Fibroblast of pulmonary artery (primary cell): ENCODE data around the gene AGAP1.
A peak's percentile ranks its signal among the peaks of the same experiment; 100 is the strongest.

Source experiments
- DNase-seq: peaks from one replicate; pipeline ENCODE4 v3.0.0-alpha.2; 2010; ENCODE audit warnings: low read depth
- H3K4me3 ChIP-seq: replicated peaks from 2 replicates; pipeline ENCODE4 v1.5.1; 2011; ENCODE audit warnings: low read depth, mild to moderate bottlenecking, control low read depth, low read length, moderate library complexity
- TF ChIP-seq, protein P1 (sequence below): IDR thresholded peaks from 2 replicates; pipeline ENCODE4 v1.5.1; 2011; ENCODE audit warnings: mild to moderate bottlenecking, control low read depth, low read length, inconsistent platforms; ENCODE audit errors: missing control alignments

Gene AGAP1

DNA sequence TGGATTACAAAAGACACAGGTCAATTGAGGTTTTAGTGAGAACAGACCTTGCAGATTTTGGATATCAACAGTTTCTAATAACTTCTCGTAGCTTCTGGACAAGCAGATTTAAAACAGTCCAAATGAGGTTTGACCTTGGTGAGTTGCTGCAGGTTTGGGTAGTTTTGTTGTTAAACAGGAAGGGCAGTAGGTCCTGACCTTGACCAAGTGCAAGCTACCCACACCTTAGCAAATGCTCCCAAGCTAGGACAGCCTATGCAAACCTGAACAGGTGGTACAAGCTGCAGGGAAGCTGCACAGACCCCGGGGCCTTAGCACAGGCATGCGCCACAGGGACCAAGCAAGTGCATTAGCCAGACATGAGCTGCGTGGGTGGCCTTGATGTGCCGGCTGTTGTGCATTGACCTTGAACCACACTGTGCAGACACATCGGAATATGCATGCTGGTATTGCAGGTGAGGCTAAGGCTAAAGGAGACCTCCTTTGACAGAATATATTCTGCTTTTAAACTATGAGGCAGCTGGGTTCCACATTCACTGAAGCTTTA lies 40.2 kb upstream of the AGAP1 start:
- no peak overlapping the region for H3K4me3 ChIP-seq
- no peak for DNase-seq
- TF ChIP-seq, protein P1, sequence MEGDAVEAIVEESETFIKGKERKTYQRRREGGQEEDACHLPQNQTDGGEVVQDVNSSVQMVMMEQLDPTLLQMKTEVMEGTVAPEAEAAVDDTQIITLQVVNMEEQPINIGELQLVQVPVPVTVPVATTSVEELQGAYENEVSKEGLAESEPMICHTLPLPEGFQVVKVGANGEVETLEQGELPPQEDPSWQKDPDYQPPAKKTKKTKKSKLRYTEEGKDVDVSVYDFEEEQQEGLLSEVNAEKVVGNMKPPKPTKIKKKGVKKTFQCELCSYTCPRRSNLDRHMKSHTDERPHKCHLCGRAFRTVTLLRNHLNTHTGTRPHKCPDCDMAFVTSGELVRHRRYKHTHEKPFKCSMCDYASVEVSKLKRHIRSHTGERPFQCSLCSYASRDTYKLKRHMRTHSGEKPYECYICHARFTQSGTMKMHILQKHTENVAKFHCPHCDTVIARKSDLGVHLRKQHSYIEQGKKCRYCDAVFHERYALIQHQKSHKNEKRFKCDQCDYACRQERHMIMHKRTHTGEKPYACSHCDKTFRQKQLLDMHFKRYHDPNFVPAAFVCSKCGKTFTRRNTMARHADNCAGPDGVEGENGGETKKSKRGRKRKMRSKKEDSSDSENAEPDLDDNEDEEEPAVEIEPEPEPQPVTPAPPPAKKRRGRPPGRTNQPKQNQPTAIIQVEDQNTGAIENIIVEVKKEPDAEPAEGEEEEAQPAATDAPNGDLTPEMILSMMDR: no peak

DNA sequence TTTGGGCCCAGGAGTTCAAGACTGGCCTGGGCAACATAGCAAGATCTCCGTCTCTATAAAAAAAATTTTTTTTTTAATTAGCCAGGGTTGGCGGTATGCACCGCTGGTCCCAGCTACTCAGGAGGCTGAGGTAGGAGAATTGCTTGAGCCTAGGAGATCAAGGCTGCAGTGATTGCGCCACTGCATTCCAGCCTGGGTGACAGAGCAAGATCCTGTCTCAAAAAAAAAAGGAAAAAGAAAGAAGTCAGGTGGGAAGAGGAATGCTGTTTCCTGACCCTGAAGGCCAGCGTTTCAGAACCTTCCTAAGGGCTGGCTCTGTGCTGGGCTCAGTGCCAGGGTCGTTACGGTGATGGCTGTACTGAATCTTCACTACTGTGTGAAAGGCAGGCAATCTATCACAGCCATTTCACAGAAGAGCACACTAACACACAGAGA lies 35.0 kb upstream of the AGAP1 start:
- peak; percentile 52 for DNase-seq
- TF ChIP-seq, protein P1: no peak
- H3K4me3 ChIP-seq: no peak overlapping the region

DNA sequence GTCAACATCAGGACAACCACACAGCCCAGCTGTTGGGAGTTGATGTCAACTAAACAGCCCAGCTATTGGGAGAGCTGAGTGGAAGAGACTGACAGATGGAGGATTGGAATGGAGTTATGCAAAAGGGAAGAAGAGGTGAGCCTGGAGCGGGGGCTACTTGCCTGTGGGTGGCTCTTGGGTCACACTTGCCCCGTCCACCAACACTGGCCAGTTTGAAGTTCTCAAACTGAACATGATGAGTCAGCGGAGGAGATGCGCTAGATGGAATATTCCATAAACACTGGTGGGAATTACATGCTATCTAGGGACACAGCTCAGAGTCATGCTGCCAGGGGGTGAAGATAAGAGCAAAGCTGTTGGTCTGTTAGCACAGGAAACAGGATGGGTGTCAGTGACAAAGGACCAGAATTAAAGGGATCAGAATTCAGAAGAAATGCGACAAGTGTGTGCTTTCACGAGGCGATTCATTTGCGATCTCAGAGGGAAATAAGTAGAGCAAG lies 33.2 kb upstream of the AGAP1 start:
- DNase-seq: no peak
- TF ChIP-seq, protein P1: no peak

DNA sequence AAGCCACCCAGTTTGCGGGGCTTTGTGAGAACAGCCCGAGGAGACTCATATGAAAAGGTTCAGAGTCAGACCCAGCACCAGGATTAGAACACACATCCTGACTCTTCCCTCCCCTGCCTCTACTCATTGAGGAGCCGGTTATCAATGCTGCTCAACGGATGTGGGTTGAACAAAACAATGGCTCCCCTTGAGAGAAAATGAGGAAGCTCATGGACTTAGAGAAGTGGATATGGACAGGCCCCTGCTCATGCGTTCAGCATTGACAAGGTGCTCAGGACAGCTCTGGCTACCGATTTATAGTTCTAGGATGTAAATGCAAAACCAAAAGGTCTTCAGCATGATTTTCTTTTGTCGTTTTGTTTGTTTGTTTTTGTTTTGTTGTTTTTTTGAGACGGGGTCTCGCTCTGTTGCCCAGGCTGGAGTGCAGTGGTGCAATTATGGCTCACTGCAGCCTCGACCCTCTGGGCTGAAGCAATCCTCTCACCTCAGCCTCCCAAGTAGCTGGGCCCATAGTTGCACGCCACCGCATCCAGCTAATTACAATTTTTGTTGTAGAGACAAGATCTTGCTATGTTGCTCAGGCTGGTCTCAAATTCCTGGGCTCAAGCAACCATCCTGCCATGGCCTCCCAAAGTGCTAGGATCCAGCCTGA lies 32.0 kb upstream of the AGAP1 start:
- H3K4me3 ChIP-seq: no peak overlapping the region
- TF ChIP-seq, protein P1: no peak
- DNase-seq: no peak

More for the DNA sequence above, 33.2 kb upstream of the AGAP1 start:
- H3K4me3 ChIP-seq: no peak overlapping the region

DNA sequence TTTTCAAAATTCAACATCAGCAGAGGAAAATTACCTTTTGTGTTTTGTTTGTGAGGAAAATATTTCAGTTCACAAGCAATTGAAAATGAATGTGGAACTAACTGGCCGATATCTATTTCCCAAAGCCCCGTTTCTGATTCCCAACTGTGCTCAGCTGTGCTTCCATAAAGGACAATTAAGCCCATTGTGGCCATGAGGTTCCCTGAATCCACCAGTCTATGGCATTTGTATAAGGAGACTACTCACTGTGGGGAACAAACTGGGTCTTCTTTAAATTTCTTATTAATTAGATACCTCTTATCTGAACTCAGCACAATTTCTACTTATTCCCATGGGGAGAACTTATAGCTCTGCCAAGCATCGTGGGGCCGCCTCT lies 31.4 kb upstream of the AGAP1 start:
- no peak for DNase-seq
- no peak overlapping the region for H3K4me3 ChIP-seq
- TF ChIP-seq, protein P1: no peak

DNA sequence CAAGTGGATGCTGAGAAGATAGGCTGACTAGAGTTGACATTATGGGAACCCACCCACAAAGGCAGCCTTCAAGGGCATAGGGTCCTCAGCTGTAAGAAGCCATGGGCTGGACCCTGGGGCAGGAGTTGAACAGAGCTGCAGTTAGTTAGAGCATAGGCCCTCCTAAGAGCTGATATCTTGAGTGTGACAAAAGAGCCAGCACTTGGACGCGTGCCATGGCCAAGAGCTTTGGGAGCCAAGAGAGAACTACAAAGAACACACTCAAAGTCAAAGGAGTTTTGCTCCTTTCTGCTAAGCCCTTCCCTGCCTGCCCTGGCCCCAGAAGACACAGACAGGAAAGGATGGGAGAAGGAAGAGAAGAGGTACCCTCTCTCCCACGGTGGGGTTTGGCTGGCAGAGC lies 29.9 kb upstream of the AGAP1 start:
- TF ChIP-seq, protein P1: no peak
- peak; percentile 6 for DNase-seq
- no peak overlapping the region for H3K4me3 ChIP-seq

DNA sequence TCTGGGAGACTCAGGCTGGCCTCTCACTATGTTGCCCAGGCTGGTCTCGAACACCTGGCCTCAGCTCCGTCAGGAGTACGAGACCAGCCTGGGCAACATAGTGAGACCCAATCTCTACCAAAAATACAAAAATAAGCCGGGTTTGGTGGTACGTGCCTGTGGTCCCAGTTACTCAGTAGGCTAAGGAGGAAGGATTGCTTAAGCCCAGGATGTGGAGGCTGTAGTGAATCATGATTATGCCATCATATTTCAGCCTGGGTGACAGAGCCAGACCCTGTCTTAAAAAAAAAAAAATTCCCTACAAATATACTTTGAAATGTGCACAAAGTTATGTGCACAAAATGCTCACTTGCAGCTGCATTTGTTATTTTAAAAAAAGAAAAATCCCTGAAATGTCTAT lies 26.3 kb upstream of the AGAP1 start:
- DNase-seq: peak; percentile 73
- TF ChIP-seq, protein P1: no peak
- H3K4me3 ChIP-seq: no peak overlapping the region
